Activated T-helper 1 cell treated with Interleukin-2 at 50 U/mL for 16 hours (primary cell): ENCODE results near the gene KISS1.

Source experiments
- DNase-seq: peaks from one replicate; pipeline ENCODE4 v3.0.0-alpha.2; 2020; ENCODE audit warnings: low read depth

Gene KISS1

GRCh38 chr1:204155881-204156280 is 40.4 kb downstream of the KISS1 start:
- DNase-seq = no peak

- DNase-seq = no peak
These were observed 41.6 kb downstream of the KISS1 start for GRCh38 chr1:204154568-204155255.

- no peak for DNase-seq
These were observed 42.6 kb downstream of the KISS1 start for GRCh38 chr1:204153667-204154066.

GRCh38 chr1:204152310-204153044 is 43.8 kb downstream of the KISS1 start:
- no peak for DNase-seq

- DNase-seq = peak; percentile 43
These were observed 44.6 kb downstream of the KISS1 start, which contains the start of gene ETNK2 for GRCh38 chr1:204151552-204152309. Gene ETNK2, minus strand, starts transcription at chr1:204152044. Its CDS starts 192 bp downstream, at chr1:204151852.

- no peak for DNase-seq
These were observed 45.4 kb downstream of the KISS1 start for GRCh38 chr1:204150702-204151551.

- no peak for DNase-seq
These were observed 46.4 kb downstream of the KISS1 start for GRCh38 chr1:204149635-204150565.

- DNase-seq = no peak
These were observed 47.2 kb downstream of the KISS1 start for GRCh38 chr1:204149107-204149506.

- DNase-seq = no peak
These were observed 48.6 kb downstream of the KISS1 start for GRCh38 chr1:204147406-204148383.

GRCh38 chr1:204146965-204147364 is 49.3 kb downstream of the KISS1 start:
- DNase-seq = no peak

- DNase-seq = no peak
These were observed 50.0 kb downstream of the KISS1 start for GRCh38 chr1:204146309-204146708.

GRCh38 chr1:204145033-204145504 is 51.2 kb downstream of the KISS1 start:
- DNase-seq = no peak

- DNase-seq = no peak
These were observed 52.8 kb downstream of the KISS1 start for GRCh38 chr1:204143276-204144041.

GRCh38 chr1:204142032-204142974 is 54.0 kb downstream of the KISS1 start:
- no peak for DNase-seq

GRCh38 chr1:204141131-204141530 is 55.2 kb downstream of the KISS1 start:
- DNase-seq = no peak
